Renal pelvis (tissue), 12 donors: Measurements from ENCODE around the gene DNAH12. TPM values are rescaled to one million over a fixed set of nuclear protein-coding genes. Genes with fewer than 3 reads are reported as not detected.

ENCODE experiments used
- DNase-seq: peaks from one replicate; pipeline ENCODE4 v3.0.0-alpha.2; 2013
- long read RNA-seq, 16 experiments: transcript quantifications; one replicate each; lab custom pipeline, GENCODE V29; 2026
- polyA plus RNA-seq, 3 donors: library from polyadenylated mRNA; unstranded; fragments of 120-200 nt; gene quantifications; one replicate each; pipeline ENCODE4 v1.2.1, GENCODE V29; 2013; ENCODE audit not compliant: insufficient read length in 3 of 3

DNAH12 gene
- 1 to 10 TPM in 2 of 3 donors, under 1 TPM in 1; 0.94 to 1.7 (median 1.6) TPM for polyA plus RNA-seq
- long read RNA-seq, donor 1 = 0 reads
- long read RNA-seq, donor 2 = 0 reads
- long read RNA-seq, donor 3 = 0 reads
- long read RNA-seq, donor 4 = 0 reads
- long read RNA-seq, donor 5 = 0 reads
- long read RNA-seq, donor 6 = 0 reads
- long read RNA-seq, donor 7 = 0 reads
- long read RNA-seq, donor 8 = 0 reads
- long read RNA-seq, donor 9 = 0 reads
- long read RNA-seq, donor 10 = 0 reads
- long read RNA-seq, donor 11 = 0 reads
- long read RNA-seq, donor 12 = 0 reads
- long read RNA-seq, donor 13 = 0 reads
- long read RNA-seq, donor 14 = 0 reads
- long read RNA-seq, donor 15 = 0 reads
- long read RNA-seq, donor 16 = 0 reads

GRCh38 chr3:57544181-57545125 is at the start of gene DNAH12:
DNAH12 (minus strand) TSS chr3:57544344; CDS start chr3:57542870, 1,474 bp downstream.
- DNase-seq = peak; percentile 95

GRCh38 chr3:57592306-57592705 is 48.2 kb upstream of the DNAH12 start:
- no peak for DNase-seq

GRCh38 chr3:57587905-57588304 is 43.8 kb upstream of the DNAH12 start:
- DNase-seq = no peak

GRCh38 chr3:57586778-57587177 is 42.6 kb upstream of the DNAH12 start:
- no peak for DNase-seq

GRCh38 chr3:57583544-57583943 is 39.4 kb upstream of the DNAH12 start:
- no peak for DNase-seq

GRCh38 chr3:57582474-57583168 is 38.5 kb upstream of the DNAH12 start:
- no peak for DNase-seq

- no peak for DNase-seq
Measured at GRCh38 chr3:57577801-57578200, 33.7 kb upstream of the DNAH12 start.

- no peak for DNase-seq
Measured at GRCh38 chr3:57575966-57576626, 32.0 kb upstream of the DNAH12 start.

GRCh38 chr3:57572096-57572495 is 28.0 kb upstream of the DNAH12 start:
- DNase-seq = no peak

- DNase-seq = no peak
Measured at GRCh38 chr3:57570878-57571277, 26.7 kb upstream of the DNAH12 start.

GRCh38 chr3:57569859-57570450 is 25.8 kb upstream of the DNAH12 start:
- DNase-seq = no peak

- DNase-seq = no peak
Measured at GRCh38 chr3:57559526-57559925, 15.4 kb upstream of the DNAH12 start.

- DNase-seq = no peak
Measured at GRCh38 chr3:57557085-57557537, 13.0 kb upstream of the DNAH12 start.

- DNase-seq = no peak
Measured at GRCh38 chr3:57556459-57557084, 12.4 kb upstream of the DNAH12 start.

GRCh38 chr3:57555738-57556458 is 11.8 kb upstream of the DNAH12 start, which contains the start of gene PDE12:
PDE12 (plus strand) TSS chr3:57556274; CDS start chr3:57556380, 106 bp downstream.
- peak; percentile 90 for DNase-seq

GRCh38 chr3:57555306-57555705 is 11.2 kb upstream of the DNAH12 start:
- no peak for DNase-seq

- no peak for DNase-seq
Measured at GRCh38 chr3:57546616-57547015, 2.5 kb upstream of the DNAH12 start.

GRCh38 chr3:57545636-57546268 is 1.6 kb upstream of the DNAH12 start:
- no peak for DNase-seq

GRCh38 chr3:57538465-57538864 is 5.7 kb downstream of the DNAH12 start:
- no peak for DNase-seq
